Keratinocyte (primary cell): ENCODE measurements around the gene ZNF668.
"Not testable (repeated sequence)": the region's sequence is repeated elsewhere in the genome, so short reads cannot be mapped to it uniquely, and the experiment has no call there.

Experiments
- CTCF ChIP-seq, 3 experiments: IDR thresholded peaks in 1 of 3; conservative IDR thresholded peaks in 1 of 3; optimal IDR thresholded peaks in 1 of 3; 2 replicates in 2 of 3; 3 replicates in 1 of 3; pipeline versions ENCODE3 to v1.5.1; 2011; ENCODE audit warnings: low read length in 3 of 3, mild to moderate bottlenecking in 3 of 3, moderate library complexity in 2 of 3, control low read depth in 1 of 3, inconsistent platforms in 1 of 3; ENCODE audit not compliant: insufficient read depth in 2 of 3; ENCODE audit errors: extremely low read depth in 1 of 3
- EZH2 ChIP-seq: IDR thresholded peaks from one replicate; pipeline ENCODE4 v1.6.1; 2012; ENCODE audit warnings: inconsistent platforms, mild to moderate bottlenecking, low read length, moderate library complexity

GRCh38 chr16:31100876-31101641 lies 27.0 kb upstream of the ZNF668 start:
- TF ChIP-seq CTCF (optimal IDR thresholded peaks at IDR 0.05 in 1 of 3, IDR thresholded peaks at IDR 0.05 in 1 of 3, conservative IDR thresholded peaks at IDR 0.05 in 1 of 3; ENCODE audit: extremely low read depth in 1 of 3, insufficient read depth in 2 of 3, low read length in 3 of 3); EZH2: not testable (repeated sequence)
